GM12891 (cell line): ENCODE measurements around the gene NRDE2.

ENCODE experiments used
- POLR2A ChIP-seq: IDR thresholded peaks from 2 replicates; pipeline ENCODE4 v1.6.1; 2011; ENCODE audit warnings: low read depth, low read length, control low read depth
- POLR2AphosphoS5 ChIP-seq: IDR thresholded peaks from 2 replicates; pipeline ENCODE4 v1.6.1; 2011; ENCODE audit warnings: low read depth, low read length, control low read depth
- TAF1 ChIP-seq: IDR thresholded peaks from 2 replicates; pipeline ENCODE4 v1.6.1; 2011; ENCODE audit warnings: low read depth, low read length, control low read depth

DNA sequence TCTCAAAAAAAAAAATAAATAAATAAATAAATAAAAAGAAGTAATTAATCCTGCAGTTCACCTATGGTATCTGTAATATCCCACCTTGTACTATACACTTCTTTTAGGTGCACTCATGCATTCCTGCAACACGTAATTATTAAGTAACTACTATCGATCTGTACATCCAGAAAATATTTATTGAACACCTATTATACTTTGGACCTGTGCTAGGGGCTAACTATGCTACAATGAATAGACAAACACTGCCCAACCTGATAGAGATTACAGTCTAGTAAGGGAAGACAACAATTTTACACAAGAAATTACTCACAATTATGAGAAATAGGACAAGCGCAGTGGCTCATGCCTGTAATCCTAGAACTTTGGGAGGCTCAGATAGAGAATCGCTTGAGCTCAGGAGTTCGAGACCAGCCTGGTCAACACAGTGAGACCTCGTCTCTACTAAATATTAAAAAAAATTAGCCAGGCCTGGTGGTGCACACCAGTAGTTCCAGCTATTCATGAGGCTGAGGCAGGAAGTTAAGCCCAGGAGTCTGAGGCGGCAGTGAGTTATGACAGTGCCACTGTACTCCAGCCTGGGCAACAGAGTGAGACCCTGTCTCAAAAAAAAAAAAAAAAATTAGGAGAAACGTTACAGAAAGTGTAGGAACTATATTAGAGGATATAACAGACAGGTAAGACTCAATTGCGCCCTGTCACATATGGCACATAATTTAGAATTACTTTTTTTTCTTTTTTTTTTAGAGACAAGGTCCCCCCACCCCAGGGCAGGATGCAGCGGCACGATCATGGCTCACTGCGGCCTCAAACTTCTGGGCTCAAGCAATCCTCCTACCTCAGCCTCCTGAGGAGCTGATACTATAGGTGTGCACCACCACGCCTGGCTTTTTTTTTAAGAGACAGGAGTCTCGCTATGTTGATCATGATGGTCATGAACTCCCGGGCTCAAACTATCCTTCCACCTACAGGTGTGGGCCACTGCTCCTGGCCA is 1.2 kb downstream of the NRDE2 start:
- TF ChIP-seq POLR2A (no peak), TAF1 (no peak), POLR2AphosphoS5 (no peak)
